ENCODE data around the gene ATP6V1D. TPM values are rescaled to one million over a fixed set of nuclear protein-coding genes. Genes with fewer than 3 reads are reported as not detected.

Gene ATP6V1D
- polyA plus RNA-seq, 2 of the 4 experiments (the other 2 are of a cell fraction): 81.7 to 104 TPM

- ATAC-seq: no peak
- Histone ChIP-seq H3K4me3 (no peak overlapping the region), H3K4me2 (no peak overlapping the region), H3K27ac (no peak overlapping the region), H3K4me1 (0 out of 3 replicates have a peak, but pooled peaks cover 5% of the 10 kb centered on the region), H3K9me3 (no peaks in the 10 kb centered on the region)
- CTCF ChIA-PET: no interaction called here
- FAIRE-seq: no peak
- no peak for DNase-seq (ENCODE audit: low read depth in 1 of 2, low spot score in 1 of 2)
- no peak for TF ChIP-seq REST (IDR thresholded peaks at IDR 0.05)
- no peak for TF ChIP-seq HOXB5 (CRISPR knock-in tag; IDR thresholded peaks at IDR 0.05)
- WGBS (ENCODE audit: missing lambda C conversion rate): 80% methylated on average over 2 of the region's 2 CpGs
- POLR2A ChIA-PET: no interaction called here
These were observed 13.7 kb upstream of the ATP6V1D start for GRCh38 chr14:67373347-67373746.

GRCh38 chr14:67372833-67373232 is 13.2 kb upstream of the ATP6V1D start:
- DNase-seq (ENCODE audit: low read depth in 1 of 2, low spot score in 1 of 2): no peak
- no peaks in the 10 kb centered on the region for H3K9me3 ChIP-seq
- CTCF ChIA-PET: no interaction called here
- POLR2A ChIA-PET: no interaction called here
- H3K27ac ChIP-seq: no peak overlapping the region
- no peak overlapping the region for H3K4me3 ChIP-seq
- no peak for TF ChIP-seq BHLHE40 (IDR thresholded peaks at IDR 0.05; ENCODE audit: low read depth, low read length)
- no peak for TF ChIP-seq POLR2A (IDR thresholded peaks at IDR 0.05; ENCODE audit: low read length)
- TF ChIP-seq ATOH8 (CRISPR knock-in tag; IDR thresholded peaks at IDR 0.05; ENCODE audit: low read depth): no peak
- no peak for TF ChIP-seq CTCF (IDR thresholded peaks at IDR 0.05)
- no peak for TF ChIP-seq HDAC2 (IDR thresholded peaks at IDR 0.05)
- no peak for TF ChIP-seq MAZ (IDR thresholded peaks at IDR 0.05; ENCODE audit: borderline replicate concordance, low read depth, low read length)
- no peak for TF ChIP-seq NFE2L2 (conservative IDR thresholded peaks at IDR 0.05; ENCODE audit: low read length)
- TF ChIP-seq REST (IDR thresholded peaks at IDR 0.05): no peak
- no peak for TF ChIP-seq HOXB5 (CRISPR knock-in tag; IDR thresholded peaks at IDR 0.05)
- no peak for TF ChIP-seq HEYL (CRISPR knock-in tag; IDR thresholded peaks at IDR 0.05)
- no peak for TF ChIP-seq MYC (IDR thresholded peaks at IDR 0.05; ENCODE audit: borderline replicate concordance, low read length)
- no peak for TF ChIP-seq ZNF302 (CRISPR knock-in tag; IDR thresholded peaks at IDR 0.05)
- TF ChIP-seq FOSL2 (IDR thresholded peaks at IDR 0.05): no peak
- TF ChIP-seq FOSL2 (CRISPR knock-in tag; IDR thresholded peaks at IDR 0.05): no peak
- no peak for TF ChIP-seq NR3C1 (IDR thresholded peaks at IDR 0.05)
- TF ChIP-seq RAD21 (conservative IDR thresholded peaks at IDR 0.05 in 1 of 2, IDR thresholded peaks at IDR 0.05 in 1 of 2): no peak
- TF ChIP-seq JUN (IDR thresholded peaks at IDR 0.05): no peak
- ATAC-seq: no peak
- WGBS (ENCODE audit: missing lambda C conversion rate): 91% methylated on average over 1 of the region's 1 CpG
- FAIRE-seq: no peak
- H3K4me1 ChIP-seq: 0 out of 3 replicates have a peak, but pooled peaks cover 5% of the 10 kb centered on the region
- no peak overlapping the region for H3K4me2 ChIP-seq
